Stimulated activated CD8-positive, alpha-beta memory T cell treated with anti-CD3 and anti-CD28 coated beads, Interleukin-15, amount 100 ng/mL, for 1 hour (primary cell): ENCODE results near the gene GHITM.
"Not testable (repeated sequence)": the region's sequence is repeated elsewhere in the genome, so short reads cannot be mapped to it uniquely, and the experiment has no call there.

Source experiments
- DNase-seq: peaks from one replicate; pipeline ENCODE4 v3.0.0-alpha.2; 2020; ENCODE audit warnings: low read depth

The GHITM gene

DNA sequence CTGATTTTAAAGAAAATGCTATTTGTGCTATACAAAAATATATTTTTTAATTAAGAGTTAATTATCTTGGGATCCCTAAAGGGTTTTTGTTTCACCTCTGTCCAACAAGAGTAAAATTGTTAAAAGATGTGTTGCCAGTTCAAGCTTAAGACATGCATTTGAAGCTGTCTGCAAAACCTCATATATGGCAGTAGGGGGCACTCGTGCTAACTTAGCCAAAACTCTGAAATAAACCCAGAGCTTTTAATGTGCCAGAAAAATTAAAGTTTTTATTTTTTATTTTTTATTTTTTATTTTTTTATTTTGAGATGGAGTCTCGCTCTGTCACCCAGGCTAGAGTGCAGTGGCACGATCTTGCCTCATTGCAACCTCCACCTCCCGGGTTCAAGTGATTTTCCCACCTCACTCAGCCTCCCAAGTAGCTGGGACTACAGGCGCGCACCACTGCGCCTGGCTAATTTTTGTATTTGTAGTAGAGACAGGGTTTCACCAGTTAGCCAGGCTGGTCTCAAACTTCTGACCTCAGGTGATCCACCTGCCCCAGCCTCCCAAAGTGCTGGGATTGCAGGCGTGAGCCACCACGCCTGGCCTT is 8.8 kb downstream of the GHITM start:
- not testable (repeated sequence) for DNase-seq

DNA sequence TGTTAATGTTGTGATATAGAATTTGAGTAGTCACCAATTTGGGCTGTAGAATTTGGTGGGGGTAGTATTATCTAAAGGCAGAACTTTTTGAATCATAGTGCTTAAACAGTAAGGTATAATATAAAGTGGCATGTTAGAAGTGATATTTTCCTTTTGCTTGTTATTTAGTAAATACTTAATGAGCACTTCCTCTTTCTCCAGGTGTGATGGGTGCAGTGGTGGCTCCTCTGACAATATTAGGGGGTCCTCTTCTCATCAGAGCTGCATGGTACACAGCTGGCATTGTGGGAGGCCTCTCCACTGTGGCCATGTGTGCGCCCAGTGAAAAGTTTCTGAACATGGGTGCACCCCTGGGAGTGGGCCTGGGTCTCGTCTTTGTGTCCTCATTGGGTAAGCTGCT is 10.5 kb downstream of the GHITM start:
- DNase-seq = no peak

DNA sequence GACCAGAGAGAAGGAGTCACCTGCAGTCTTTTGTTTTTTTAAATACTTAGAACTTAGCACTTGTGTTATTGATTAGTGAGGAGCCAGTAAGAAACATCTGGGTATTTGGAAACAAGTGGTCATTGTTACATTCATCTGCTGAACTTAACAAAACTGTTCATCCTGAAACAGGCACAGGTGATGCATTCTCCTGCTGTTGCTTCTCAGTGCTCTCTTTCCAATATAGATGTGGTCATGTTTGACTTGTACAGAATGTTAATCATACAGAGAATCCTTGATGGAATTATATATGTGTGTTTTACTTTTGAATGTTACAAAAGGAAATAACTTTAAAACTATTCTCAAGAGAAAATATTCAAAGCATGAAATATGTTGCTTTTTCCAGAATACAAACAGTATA is 13.5 kb downstream of the GHITM start:
- DNase-seq = no peak

DNA sequence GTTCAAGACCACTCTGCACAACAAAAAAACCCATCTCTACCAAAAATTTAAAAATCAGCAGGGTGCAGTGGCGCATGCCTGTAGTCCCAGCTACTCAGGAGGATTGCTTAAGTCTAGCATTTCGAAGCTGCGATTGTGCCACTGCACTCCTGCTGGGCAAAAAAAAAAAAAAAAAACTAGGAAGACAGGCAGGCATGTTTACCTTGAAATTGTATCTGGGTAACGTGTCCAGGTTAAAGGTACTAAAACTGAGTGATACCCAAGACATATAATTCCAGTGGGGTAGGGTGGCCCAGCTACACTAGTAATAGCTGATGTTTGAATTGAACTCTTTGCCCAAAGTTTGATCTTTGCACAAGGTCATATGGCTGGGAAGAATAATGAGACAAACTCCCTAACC is 16.2 kb downstream of the GHITM start:
- no peak for DNase-seq

DNA sequence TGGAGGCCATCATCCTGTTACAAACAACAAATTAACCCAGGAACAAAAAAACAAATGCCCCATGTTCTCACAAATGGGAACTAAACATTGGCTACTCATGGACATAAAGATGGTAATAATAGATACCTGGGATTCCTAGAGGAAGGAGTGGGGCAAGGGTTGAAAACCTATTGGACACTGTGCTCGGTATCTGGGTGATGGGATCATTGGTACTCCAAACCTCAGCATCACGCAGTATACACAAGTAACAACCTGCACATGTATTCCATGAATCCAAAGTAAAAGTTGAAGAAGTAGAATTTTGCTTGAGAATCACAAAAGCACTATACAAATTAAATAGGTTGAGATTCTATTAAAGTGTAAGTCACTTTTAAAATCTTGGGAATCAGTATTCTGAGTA is 16.7 kb downstream of the GHITM start:
- no peak for DNase-seq

DNA sequence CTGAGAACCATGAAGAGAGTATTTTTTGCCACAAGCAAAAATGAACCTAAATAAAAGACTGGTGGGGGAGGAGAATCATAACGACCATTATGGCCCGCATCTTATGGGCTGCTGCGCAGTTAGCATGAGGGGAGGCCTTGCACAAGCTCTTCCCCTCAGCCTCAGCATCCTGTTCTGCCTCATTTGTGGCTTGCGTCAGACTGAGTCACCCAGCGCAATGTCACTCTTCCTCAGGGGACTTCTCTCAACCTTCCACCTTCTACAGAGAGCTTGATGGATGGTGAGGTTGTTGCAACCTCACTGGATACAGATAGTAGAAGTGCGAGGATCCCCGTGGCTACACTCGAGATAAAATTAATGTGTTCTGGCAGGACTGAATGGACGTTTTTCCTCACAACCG is 17.5 kb downstream of the GHITM start:
- no peak for DNase-seq

DNA sequence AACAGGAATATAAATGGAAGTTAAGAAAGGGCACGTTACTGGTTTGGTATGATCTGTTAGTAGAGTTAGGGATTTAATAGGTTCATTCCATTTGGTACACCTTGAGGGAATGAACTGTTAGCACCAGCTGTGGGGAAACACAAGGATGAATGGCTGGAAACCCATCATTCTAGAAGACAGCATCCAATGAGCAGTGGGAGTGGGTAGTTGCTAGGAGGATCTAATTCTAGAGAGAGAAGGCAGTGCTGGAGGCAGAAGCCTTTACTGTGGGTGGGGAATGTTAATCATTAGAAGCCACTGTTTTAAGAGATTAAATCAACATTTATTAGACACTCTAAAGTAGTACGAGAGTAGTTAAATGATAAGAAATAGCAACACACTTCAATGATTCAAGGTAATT is 18.8 kb downstream of the GHITM start:
- DNase-seq = no peak

DNA sequence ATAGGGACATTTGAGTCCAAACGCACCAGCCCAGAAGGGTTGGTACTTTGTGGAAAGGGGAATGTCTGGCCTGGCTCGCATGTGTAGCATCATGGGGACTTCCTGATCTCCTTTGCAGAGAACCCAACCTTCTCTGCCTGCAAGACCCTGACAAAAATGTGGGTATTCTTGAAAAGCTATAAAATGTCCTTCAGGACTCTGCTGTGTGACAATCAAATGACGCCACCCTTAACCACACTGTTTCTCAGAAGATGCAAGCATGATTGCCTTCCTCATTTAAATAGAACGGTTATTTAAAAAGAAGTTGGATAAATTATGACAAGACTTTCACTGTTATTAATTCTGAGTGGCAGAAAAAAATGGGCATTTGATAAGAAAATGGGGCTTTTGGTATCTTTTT is 19.2 kb downstream of the GHITM start:
- DNase-seq = no peak

DNA sequence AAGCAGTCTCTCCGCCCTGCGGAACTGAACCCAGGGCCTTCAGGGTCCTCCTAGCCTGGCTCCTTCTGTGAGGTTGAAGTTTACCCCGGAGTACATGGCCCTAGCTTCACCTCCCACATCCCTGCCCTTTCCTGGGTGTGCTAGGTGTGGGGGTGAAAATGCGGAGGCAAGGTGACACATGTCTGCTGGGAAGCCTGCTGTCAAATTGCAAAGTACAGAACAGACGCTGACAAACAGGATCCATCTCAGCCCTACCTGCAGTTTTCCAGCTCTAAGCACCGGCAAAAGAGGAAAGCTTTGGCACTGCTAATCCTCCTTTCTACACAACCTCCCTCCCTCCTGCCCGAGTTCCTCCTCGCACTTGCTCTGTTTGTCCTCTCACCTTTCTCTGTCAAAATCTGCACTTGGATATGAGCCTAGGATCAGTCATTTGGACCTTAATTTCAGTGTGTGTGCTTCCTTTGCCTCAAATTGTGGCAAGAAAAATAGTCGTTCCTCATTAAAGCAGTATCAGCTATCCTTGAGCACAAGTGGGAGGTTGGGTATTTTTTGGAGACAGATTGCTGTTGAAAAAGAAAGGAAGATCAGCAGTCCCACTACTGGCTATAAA is 19.9 kb downstream of the GHITM start:
- no peak for DNase-seq

DNA sequence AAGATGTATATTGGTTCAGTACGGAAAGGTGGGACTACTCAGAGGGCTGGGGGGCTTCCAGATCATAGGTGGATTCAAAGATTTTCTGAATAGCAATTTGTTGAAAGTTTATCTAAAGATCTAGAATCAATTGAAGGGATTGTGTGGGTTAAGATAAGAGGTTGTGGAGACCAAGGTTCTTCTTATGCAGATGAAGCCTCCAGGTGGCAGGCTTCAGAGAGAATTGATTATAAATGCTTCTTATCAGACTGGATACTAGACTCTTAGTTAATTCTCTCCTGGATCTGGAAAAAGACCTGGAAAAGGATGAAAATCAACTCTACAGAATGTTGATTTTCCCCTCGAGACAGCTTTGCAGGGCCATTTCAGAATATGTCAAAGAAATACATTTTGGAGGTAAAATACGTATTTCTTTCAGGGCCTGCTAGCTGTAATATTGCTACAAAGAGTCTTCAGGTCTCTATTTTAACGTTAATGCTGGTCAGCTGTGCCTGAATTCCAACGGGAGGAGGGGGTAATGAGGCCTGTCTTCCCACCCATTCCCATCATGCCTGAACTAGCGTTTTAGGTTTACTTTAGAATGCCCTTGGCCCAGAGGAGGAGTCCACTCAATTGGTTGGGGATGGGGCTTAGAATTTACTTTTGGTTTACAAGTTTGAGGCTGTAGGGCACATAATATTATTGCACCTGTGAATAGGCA is 21.5 kb downstream of the GHITM start:
- DNase-seq = no peak

DNA sequence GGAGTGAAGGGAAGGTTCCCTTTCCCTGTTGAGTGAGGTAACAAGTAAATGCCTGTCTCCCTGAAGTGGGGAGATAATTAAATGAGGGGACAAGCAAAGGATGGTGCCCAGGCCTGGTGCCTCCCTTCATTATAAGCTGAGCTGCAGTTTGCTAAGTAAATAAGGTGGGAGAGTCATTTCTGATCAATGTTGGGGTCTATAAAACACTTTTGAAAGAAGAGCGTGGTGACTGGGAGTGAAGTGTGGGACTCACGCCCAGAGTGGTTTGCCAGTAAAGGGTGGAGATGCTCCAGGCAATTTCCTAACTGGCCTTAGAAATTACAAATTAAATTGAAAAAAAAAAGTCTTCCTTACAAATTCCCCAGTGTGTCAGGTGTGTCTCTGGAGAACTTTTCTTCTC is 24.7 kb downstream of the GHITM start:
- DNase-seq = no peak

DNA sequence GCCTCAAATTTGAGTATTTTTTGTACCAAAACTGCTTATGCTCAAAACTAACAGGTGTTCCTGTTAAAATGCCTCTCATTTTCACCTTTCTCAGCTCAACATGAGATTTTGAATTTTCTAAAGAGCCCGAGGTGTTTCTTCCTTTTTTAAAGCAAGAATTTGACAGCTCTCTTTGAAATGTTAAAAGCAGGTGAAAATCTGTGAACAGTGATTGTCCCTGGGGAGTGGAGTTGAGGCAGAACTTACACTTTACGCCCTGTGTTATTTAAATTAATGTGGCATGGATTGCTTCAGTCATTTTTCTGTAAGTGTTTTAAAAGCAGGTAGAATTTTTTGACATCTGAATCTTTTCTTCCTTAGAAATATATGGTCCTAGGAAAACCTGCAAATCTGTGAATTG is 25.1 kb downstream of the GHITM start:
- DNase-seq = no peak

DNA sequence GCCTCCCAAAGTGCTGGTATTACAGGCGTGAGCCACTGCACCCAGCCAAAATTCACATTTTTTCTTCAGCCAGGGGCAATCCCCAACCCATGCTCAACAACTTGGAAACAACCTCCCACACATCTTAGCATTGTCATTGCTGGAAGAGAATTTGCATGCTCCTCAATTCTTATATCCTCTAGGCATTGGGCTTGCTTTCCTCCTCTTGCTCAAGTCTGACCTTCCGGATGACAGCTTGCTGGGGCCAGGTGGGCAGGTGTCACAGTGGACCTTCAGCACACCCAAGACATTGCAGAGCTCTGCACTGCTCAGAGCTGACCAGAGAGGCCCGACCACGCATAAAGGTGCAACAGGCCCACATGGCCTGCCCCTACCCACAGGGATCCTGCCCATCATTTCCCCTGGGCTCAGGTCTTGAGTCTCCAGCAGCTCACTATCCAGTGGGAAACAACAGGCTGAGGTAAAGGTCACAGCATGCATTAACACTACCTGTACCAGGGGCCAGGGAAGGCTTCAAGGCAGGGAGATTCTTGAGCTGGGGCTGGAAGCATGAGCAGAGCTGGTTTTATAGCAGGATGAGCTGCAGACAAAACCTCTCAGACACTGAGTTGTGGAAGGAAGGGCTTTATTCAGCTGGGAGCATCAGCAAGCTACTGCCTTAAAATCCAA is 27.4 kb downstream of the GHITM start:
- no peak for DNase-seq

DNA sequence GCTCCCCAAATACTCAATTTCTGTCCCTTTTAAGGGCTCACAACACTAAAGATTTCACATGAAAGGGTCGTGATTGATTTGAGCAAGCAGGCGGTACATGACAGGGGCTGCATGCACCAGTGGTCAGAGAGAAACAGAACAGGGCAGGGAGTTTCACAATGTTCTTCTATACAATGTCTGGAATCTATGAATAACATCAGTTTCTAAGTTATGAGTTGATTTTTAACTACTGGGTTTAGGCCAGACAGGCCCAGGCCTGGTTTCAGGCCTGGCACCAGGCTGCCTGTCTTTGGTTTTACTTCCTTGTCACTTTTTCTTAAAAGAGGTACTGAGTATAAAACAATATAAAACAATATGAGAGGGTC is 28.0 kb downstream of the GHITM start:
- not testable (repeated sequence) for DNase-seq

DNA sequence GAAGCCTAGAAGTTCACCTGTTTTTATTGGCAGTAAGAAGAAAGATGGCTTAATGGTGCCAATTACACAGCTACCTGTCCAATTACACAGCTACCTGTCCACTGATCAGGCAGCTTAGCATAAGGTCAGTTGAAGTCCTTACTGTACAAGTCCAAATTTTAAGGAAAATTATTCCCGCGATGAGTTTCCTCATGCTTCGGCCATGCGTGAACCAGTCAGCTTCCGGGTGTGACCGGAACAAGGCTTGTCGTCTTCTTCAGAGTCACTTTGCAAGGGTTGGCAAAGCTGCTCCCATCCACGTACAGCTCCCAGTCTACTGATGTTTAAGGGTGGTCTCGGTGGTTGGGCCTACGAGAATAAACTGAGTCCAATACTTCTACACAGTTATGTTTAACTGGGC is 29.1 kb downstream of the GHITM start:
- DNase-seq = not testable (repeated sequence)

DNA sequence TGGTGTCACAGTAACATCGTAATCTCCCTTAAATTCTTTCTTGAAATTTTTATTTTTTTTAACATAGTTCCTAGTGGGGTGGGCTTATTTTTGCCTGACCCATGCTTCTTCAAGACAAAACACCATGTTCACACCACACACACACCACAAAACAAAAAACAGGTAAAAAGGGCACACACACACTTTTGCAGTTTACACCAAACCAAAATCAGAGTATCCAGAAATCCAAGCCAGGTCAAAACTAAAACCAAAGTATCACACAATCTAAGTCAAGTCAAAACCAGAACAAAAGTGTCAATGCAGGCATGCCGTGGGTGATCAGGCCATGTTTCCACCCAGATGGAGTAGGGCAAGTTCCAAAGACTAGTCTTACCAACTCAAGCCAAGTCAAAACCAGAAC is 31.9 kb downstream of the GHITM start:
- not testable (repeated sequence) for DNase-seq

DNA sequence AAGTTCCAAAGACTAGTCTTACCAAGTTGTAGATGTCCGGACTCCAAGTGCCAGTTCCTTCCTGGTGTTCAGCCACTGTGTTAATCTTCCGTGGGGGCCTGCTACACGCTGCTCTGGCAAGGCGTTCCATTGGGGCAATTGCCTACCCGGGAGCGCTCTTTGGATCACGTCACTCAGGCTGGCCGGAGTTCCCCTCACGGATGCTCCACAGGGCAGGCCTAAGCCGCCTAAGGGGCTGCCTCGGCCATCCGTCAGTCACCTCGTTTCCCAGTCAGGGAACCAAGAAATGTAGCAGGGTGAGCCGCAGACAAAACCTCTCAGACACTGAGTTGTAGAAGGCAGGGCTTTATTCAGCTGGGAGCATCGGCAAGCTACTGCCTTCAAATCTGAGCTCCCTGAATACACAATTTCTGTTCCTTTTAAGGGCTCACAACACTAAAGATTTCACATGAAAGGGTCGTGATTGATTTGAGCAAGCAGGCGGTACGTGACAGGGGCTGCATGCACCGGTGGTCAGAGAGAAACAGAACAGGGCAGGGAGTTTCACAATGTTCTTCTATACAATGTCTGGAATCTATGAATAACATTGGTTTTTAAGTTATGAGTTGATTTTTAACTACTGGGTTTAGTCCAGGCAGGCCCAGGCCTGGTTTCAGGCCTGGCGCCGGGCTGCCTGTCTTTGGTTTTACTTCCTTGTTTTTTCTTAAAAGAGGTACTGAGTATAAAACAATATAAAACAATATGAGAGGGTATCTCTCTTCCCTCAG is 32.6 kb downstream of the GHITM start:
- not testable (repeated sequence) for DNase-seq

DNA sequence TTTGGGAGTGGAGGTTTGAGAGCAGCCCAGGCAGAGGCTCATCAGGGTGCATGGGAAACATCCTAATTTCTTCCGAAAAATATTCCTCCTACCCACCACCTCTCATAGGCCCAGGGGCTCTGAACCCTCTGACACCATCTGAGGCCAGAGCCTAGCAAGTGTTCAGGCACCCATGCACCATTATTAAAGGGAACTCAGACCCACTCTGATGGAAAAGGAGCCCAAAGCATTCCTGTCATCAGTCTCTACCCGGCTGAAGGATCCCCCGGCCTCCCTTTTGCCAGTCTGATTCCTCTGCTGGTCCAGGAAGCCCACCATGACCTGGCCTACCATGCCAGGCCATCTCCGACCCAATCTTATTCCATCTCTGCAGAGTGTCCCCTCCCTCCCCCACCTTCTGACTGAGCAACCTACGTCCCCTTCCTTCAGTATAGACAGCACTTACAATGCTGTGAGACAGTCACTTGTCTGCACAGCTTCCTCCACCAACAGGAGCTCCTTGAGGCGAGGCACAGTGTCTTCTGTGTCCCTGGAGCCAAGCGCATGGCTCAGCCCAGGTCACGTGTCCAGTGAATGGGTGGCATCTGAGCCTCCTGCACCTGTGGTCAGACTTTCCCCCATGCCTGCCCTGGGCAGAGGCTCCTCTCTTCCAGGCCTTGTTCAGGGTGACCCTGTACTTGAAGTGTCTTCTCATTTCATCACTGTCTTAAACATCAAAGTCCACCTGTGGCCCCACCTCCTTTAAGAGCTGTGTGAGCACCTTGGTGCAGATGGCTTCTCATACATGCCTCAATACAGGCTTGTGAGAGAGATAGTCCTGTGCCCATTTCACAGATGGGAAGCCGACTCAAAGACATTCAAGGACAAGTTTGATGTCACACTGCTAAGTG is 33.4 kb downstream of the GHITM start:
- DNase-seq = no peak

DNA sequence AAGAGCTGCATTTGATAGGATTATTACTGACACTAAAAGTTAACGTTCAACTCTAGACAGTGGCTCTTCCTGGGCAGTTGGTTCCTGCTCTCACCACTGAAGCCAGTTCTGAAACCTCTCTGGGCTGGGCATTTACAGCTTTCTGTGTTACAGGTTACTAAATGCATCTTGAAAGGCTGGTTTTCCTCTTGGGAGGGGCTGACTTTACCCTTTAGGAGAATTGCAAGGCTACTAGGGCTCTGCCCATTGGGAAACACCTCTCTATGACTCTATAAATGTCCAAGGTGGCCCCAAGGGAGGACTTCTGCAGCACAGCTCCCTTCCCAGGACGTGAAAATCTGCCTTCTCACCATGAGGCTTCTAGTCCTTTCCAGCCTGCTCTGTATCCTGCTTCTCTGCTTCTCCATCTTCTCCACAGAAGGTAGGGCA is 34.2 kb downstream of the GHITM start, which contains the start of gene GPR15LG:
GPR15LG (plus strand) TSS at position 301 of the 429 bp plus-strand sequence; CDS start at position 352, 51 bp downstream.
- DNase-seq = no peak

DNA sequence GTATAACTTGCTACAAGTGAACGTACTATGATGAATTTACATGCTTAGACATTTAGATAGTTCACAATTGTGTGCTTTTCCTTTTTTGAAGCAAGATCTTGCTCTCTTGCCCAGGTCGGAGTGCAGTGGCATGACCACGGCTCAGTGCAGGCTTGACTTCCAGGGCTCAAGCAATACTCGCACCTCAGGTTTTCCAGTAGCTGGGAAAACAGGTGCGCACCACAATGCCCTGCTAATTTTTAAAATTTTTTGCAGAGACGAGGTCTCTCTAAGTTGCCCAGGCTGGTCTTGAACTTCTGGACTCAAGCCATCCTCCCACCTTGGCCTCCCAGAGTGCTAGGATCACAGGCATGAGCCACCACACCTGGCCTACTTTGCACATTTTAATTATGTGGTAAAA is 36.1 kb downstream of the GHITM start:
- DNase-seq = no peak

DNA sequence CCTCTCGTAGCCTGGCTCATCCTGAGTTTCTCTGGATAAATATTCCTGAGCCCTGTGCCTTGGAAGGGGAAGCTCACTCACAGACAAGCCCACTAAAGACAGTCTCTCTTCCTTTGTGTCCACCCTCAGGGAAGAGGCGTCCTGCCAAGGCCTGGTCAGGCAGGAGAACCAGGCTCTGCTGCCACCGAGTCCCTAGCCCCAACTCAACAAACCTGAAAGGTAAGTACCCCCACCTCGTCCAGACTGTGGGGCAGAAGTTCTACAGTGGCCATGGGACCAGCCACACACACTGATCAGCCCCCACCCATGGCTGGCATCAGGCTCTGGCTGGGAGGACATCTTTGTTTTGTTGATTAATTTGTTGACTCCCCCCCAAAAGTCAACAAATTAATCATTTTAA is 37.0 kb downstream of the GHITM start:
- no peak for DNase-seq
